Measurements from ENCODE around the gene USP22. TPM values are rescaled to one million over a fixed set of nuclear protein-coding genes. Genes with fewer than 3 reads are reported as not detected.

The USP22 gene
- total and polyA plus RNA-seq, 2 of the 4 experiments (the other 2 are of a cell fraction): 161 to 319 TPM

- H3K18ac ChIP-seq (ENCODE audit: low read depth, low read length): no peak overlapping the region
- H4K91ac ChIP-seq (ENCODE audit: insufficient read depth, low read depth, low read length): no peak overlapping the region
- TF ChIP-seq NFE2L2 (IDR thresholded peaks at IDR 0.05; ENCODE audit: low read depth, low read length) (no peak), SMC3 (IDR thresholded peaks at IDR 0.05; ENCODE audit: low read depth, low read length) (peak; percentile 36), MAFK (IDR thresholded peaks at IDR 0.05; ENCODE audit: low read depth, low read length) (no peak), RFX5 (IDR thresholded peaks at IDR 0.05; ENCODE audit: low read depth, low read length) (no peak), MXI1 (IDR thresholded peaks at IDR 0.05; ENCODE audit: borderline replicate concordance, low read depth, low read length) (no peak), CHD1 (IDR thresholded peaks at IDR 0.05; ENCODE audit: low read depth, low read length) (no peak), FOS (IDR thresholded peaks at IDR 0.05; ENCODE audit: low read depth, low read length) (no peak), RAD21 (IDR thresholded peaks at IDR 0.05; ENCODE audit: low read length) (peak; percentile 45), CEBPB (IDR thresholded peaks at IDR 0.05; ENCODE audit: low read depth, low read length) (no peak)
- TF ChIP-seq, protein P1, sequence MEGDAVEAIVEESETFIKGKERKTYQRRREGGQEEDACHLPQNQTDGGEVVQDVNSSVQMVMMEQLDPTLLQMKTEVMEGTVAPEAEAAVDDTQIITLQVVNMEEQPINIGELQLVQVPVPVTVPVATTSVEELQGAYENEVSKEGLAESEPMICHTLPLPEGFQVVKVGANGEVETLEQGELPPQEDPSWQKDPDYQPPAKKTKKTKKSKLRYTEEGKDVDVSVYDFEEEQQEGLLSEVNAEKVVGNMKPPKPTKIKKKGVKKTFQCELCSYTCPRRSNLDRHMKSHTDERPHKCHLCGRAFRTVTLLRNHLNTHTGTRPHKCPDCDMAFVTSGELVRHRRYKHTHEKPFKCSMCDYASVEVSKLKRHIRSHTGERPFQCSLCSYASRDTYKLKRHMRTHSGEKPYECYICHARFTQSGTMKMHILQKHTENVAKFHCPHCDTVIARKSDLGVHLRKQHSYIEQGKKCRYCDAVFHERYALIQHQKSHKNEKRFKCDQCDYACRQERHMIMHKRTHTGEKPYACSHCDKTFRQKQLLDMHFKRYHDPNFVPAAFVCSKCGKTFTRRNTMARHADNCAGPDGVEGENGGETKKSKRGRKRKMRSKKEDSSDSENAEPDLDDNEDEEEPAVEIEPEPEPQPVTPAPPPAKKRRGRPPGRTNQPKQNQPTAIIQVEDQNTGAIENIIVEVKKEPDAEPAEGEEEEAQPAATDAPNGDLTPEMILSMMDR (conservative IDR thresholded peaks at IDR 0.05; ENCODE audit: low read depth, low read length): peak; percentile 45
- TF ChIP-seq, protein P2, sequence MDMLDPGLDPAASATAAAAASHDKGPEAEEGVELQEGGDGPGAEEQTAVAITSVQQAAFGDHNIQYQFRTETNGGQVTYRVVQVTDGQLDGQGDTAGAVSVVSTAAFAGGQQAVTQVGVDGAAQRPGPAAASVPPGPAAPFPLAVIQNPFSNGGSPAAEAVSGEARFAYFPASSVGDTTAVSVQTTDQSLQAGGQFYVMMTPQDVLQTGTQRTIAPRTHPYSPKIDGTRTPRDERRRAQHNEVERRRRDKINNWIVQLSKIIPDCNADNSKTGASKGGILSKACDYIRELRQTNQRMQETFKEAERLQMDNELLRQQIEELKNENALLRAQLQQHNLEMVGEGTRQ (IDR thresholded peaks at IDR 0.05; ENCODE audit: low read depth, low read length): no peak
- no peak overlapping the region for H4K5ac ChIP-seq (ENCODE audit: low read depth, low read length)
- H3K9me3 ChIP-seq (ENCODE audit: control insufficient read depth, insufficient read depth, low read length): no peaks in the 10 kb centered on the region
- peak overlapping the region; percentile 96; the same call in 1 of the 2 replicates for H3K4me3 ChIP-seq (ENCODE audit: insufficient read depth, low read depth, low read length)
- H3K4me2 ChIP-seq (ENCODE audit: low read depth, low read length): peak overlapping the region; percentile 91
- dilution Hi-C loops (cut with HindIII; ENCODE audit: low sequenced_read_pairs, unreplicated experiment) (no loop called here), intact Hi-C loops (cut with micrococcal nuclease) (loop anchor here (5.0 kb wide), 2 partner anchors 118 to 172 kb away; partner anchors contain the start of gene TMEM11), in situ Hi-C loops (cut with MboI; ENCODE audit: low sequenced_read_pairs) (no loop called here)
- H4K8ac ChIP-seq (ENCODE audit: low read depth in 2 of 2, low read length in 2 of 2): no peak overlapping the region
- H3K27ac ChIP-seq (ENCODE audit: insufficient read depth, low read length): no peak overlapping the region
- peaks cover 17% of the 10 kb centered on the region for H3K4me1 ChIP-seq (ENCODE audit: control insufficient read depth, insufficient read depth, low read length)
- peaks cover 27% of the 10 kb centered on the region for H3K9me1 ChIP-seq (ENCODE audit: insufficient read depth, low read length)
- no peak overlapping the region for H2AK9ac ChIP-seq (replicated peaks; ENCODE audit: low read depth, low read length, poor library complexity)
- no peak overlapping the region for H2AFZ ChIP-seq (replicated peaks; ENCODE audit: low read length, poor library complexity)
- no peaks in the 10 kb centered on the region for H3K27me3 ChIP-seq (ENCODE audit: control insufficient read depth, insufficient read depth, low read length)
- no peak for ATAC-seq (ENCODE audit: low read depth)
- POLR2A ChIA-PET (ENCODE audit: unreplicated experiment): no interaction called here
- H3K9ac ChIP-seq (ENCODE audit: low read depth, low read length): 0 out of 2 replicates have a peak overlapping the region, but pooled peaks have one; percentile 30
- no CpG with 5 or more reads among the region's 6 CpGs for WGBS, 2 experiments (ENCODE audit: extremely low coverage in 2 of 2, insufficient read length in 1 of 2)
- no peak overlapping the region for H2BK20ac ChIP-seq (ENCODE audit: low read depth, low read length)
- no peak overlapping the region for H3K56ac ChIP-seq (ENCODE audit: extremely low read depth, insufficient read depth, low read length)
- H2AK5ac ChIP-seq (ENCODE audit: low read depth, low read length): no peak overlapping the region
- DNase-seq: peak; percentile 56
- H3K4ac ChIP-seq (ENCODE audit: low read depth, low read length): no peak overlapping the region
- no peak overlapping the region for H2BK120ac ChIP-seq (ENCODE audit: low read depth, low read length)
- H4K20me1 ChIP-seq (ENCODE audit: insufficient read depth, low read length): peaks cover 74% of the 10 kb centered on the region
- H2BK5ac ChIP-seq (ENCODE audit: low read depth, low read length, poor library complexity, severe bottlenecking): no peak overlapping the region
- peaks cover 0 to 37% of the 10 kb centered on the region in 2 experiments; a peak in 2 of 4 replicates for H3K79me1 ChIP-seq (ENCODE audit: low read depth in 1 of 2, low read length in 2 of 2)
- peaks cover 5% of the 10 kb centered on the region for H3K36me3 ChIP-seq (ENCODE audit: control insufficient read depth, insufficient read depth, low read length)
- H3K23ac ChIP-seq (ENCODE audit: low read depth, low read length): 0 out of 2 replicates have a peak overlapping the region, but pooled peaks have one; percentile 18
- CTCF ChIA-PET: interaction anchor here (0.9 kb wide), 1 partner anchor 40 kb away, joined by 3 read pairs; no protein-coding TSS in a partner anchor
- TSS peak; percentile 14 for BruUV-seq (replicated peaks)
- H2BK15ac ChIP-seq (ENCODE audit: low read depth, low read length): no peak overlapping the region
- H3K14ac ChIP-seq (replicated peaks; ENCODE audit: low read depth, low read length): no peak overlapping the region
Observed at GRCh38 chr17:21039839-21040575, 2.8 kb downstream of the USP22 start.
